K562 (cell line): ENCODE measurements around the gene SORCS1. TPM values are rescaled to one million over a fixed set of nuclear protein-coding genes. Genes with fewer than 3 reads are reported as not detected.
A peak's percentile ranks its signal among the peaks of the same experiment; 100 is the strongest.

Source experiments
- ATF7 ChIP-seq: fragments of 450-650 bp; IDR thresholded peaks from 2 replicates; pipeline ENCODE4 v1.7.1; 2014; ENCODE audit warnings: mild to moderate bottlenecking, moderate library complexity
- CBX3 ChIP-seq, 2 experiments: IDR thresholded peaks; 1 replicate in 1 of 2; 2 replicates in 1 of 2; pipeline ENCODE4 v1.6.1; 2012; ENCODE audit warnings: inconsistent platforms in 2 of 2, low read length in 2 of 2, borderline replicate concordance in 1 of 2, control low read depth in 1 of 2
- CLOCK ChIP-seq: fragments of 250-450 bp; sonication (Bioruptor Pico); IDR thresholded peaks from 2 replicates; pipeline ENCODE4 v1.4.0; 2020; ENCODE audit warnings: mild to moderate bottlenecking, moderate library complexity, borderline replicate concordance
- FOS ChIP-seq: IDR thresholded peaks from 3 replicates; pipeline ENCODE4 v1.6.1; 2011; ENCODE audit not compliant: insufficient read length; ENCODE audit errors: extremely low read depth
- HMG20A ChIP-seq: fragments of 450-650 bp; formaldehyde crosslinking; conservative IDR thresholded peaks from 2 replicates; pipeline ENCODE4 v1.4.0; 2020; ENCODE audit warnings: mild to moderate bottlenecking, mixed read lengths
- ILF3 ChIP-seq: fragments of 450-650 bp; IDR thresholded peaks from 2 replicates; pipeline ENCODE4 v1.6.1; 2018; ENCODE audit warnings: antibody characterized with exemption, mild to moderate bottlenecking, moderate library complexity, borderline replicate concordance
- KAT7 ChIP-seq: sonication (generic); formaldehyde crosslinking; IDR thresholded peaks from 2 replicates; pipeline ENCODE4 v1.8.0; 2022; ENCODE audit warnings: missing genetic modification reagents, mild to moderate bottlenecking, borderline replicate concordance
- MAX ChIP-seq: sonication (generic); formaldehyde crosslinking; IDR thresholded peaks from 2 replicates; pipeline ENCODE4 v1.9.0; 2022; ENCODE audit warnings: mild to moderate bottlenecking, missing genetic modification reagents
- MIER1 ChIP-seq: fragments of 450-650 bp; IDR thresholded peaks from 2 replicates; pipeline ENCODE4 v1.6.1; 2016; ENCODE audit warnings: antibody characterized with exemption, mild to moderate bottlenecking, low read depth
- NR2F6 ChIP-seq: fragments of 450-650 bp; formaldehyde crosslinking; IDR thresholded peaks from 2 replicates; pipeline ENCODE4 v1.4.0; 2020; ENCODE audit warnings: mild to moderate bottlenecking
- NRF1 ChIP-seq, 2 experiments: fragments of 450-650 bp; IDR thresholded peaks in 1 of 2; conservative IDR thresholded peaks in 1 of 2; 2 replicates each; pipeline ENCODE4 v1.6.1; 2014; ENCODE audit warnings: mild to moderate bottlenecking in 2 of 2
- POLR2AphosphoS5 ChIP-seq: IDR thresholded peaks from 2 replicates; pipeline ENCODE4 v1.6.1; 2011; ENCODE audit warnings: mild to moderate bottlenecking, low read depth, low read length, moderate library complexity; ENCODE audit not compliant: control insufficient read depth, insufficient read depth
- RBM17 ChIP-seq: fragments of 200-400 bp; formaldehyde crosslinking; IDR thresholded peaks from 2 replicates; pipeline ENCODE4 v1.6.1; 2017; ENCODE audit warnings: low read depth, mild to moderate bottlenecking, low read length, borderline replicate concordance
- RBM39 ChIP-seq: fragments of 200-400 bp; formaldehyde crosslinking; optimal IDR thresholded peaks from 2 replicates; pipeline ENCODE3; 2018; ENCODE audit warnings: low read depth, low read length
- SMARCA4 ChIP-seq: fragments of 450-650 bp; IDR thresholded peaks from 2 replicates; pipeline ENCODE4 v1.6.1; 2016
- TEAD1 ChIP-seq, 2 experiments: fragments of 450-650 bp in 1 of 2; sonication (generic) in 1 of 2; formaldehyde crosslinking; IDR thresholded peaks; 2 replicates each; pipeline versions ENCODE4 v1.4.0 to v1.8.0; 2020 to 2022; ENCODE audit warnings: mild to moderate bottlenecking in 2 of 2, missing genetic modification reagents in 1 of 2
- ZNF224 ChIP-seq: sonication (generic); formaldehyde crosslinking; IDR thresholded peaks from 2 replicates; pipeline ENCODE4 v1.8.0; 2022; ENCODE audit warnings: mild to moderate bottlenecking, missing genetic modification reagents
- ZNF277 ChIP-seq: fragments of 250-450 bp; sonication (Bioruptor Pico); IDR thresholded peaks from 2 replicates; pipeline ENCODE4 v1.8.0; 2022; ENCODE audit warnings: inconsistent platforms, mild to moderate bottlenecking, moderate library complexity, borderline replicate concordance
- ZNF518B ChIP-seq: fragments of 250-450 bp; sonication (Bioruptor Pico); IDR thresholded peaks from 2 replicates; pipeline ENCODE4 v1.5.0; 2021; ENCODE audit warnings: mild to moderate bottlenecking, moderate library complexity
- ZNF696 ChIP-seq: fragments of 250-450 bp; sonication (Bioruptor Pico); conservative IDR thresholded peaks from 2 replicates; pipeline ENCODE4 v1.4.0; 2020; ENCODE audit warnings: mild to moderate bottlenecking, moderate library complexity
- ZNF785 ChIP-seq: fragments of 250-450 bp; sonication (Bioruptor Pico); IDR thresholded peaks from 2 replicates; pipeline ENCODE4 v1.4.0; 2020; ENCODE audit warnings: mild to moderate bottlenecking
- polyA plus RNA-seq, 8 experiments: library from polyadenylated mRNA; depleted of rRNA in 4 of 8; stranded (reverse) in 5 of 8; unstranded in 3 of 8; fragments of >200 nt; fragmentation: Nextera tagmentation in 2 of 8; fragmentation: Illumina TruSeq in 1 of 8; extraction: Ambion mirVana in 2 of 8; extraction: Trizol in 1 of 8; gene quantifications; 2 replicates each; pipeline versions ENCODE4 v1.2.1 to v1.2.3, GENCODE V29; 2011 to 2014; ENCODE audit warnings: inconsistent platforms in 1 of 8, missing spikeins in 1 of 8
- total RNA-seq, 7 experiments: library from RNA; depleted of rRNA in 6 of 7; stranded (reverse); fragments of >200 nt in 6 of 7; fragmentation: Illumina TruSeq in 2 of 7; extraction: Trizol in 2 of 7; gene quantifications; 2 replicates each; pipeline versions ENCODE4 v1.2.1 to v1.2.3, GENCODE V29; 2011 to 2021; ENCODE audit warnings: low replicate concordance in 1 of 7

Gene SORCS1
- total and polyA plus RNA-seq, 9 of the 15 experiments (the other 6 are each of a cell fraction or from before 2014, with no cell fraction given), result 1.5 to 3.9 (median 2.7) TPM

GRCh38 chr10:106996510-106996909 lies 168.0 kb downstream of the SORCS1 start (continued):
- TF ChIP-seq ZNF277 (CRISPR knock-in tag), result no peak
- TF ChIP-seq ZNF785 (CRISPR knock-in tag), result no peak
- no peak for TF ChIP-seq HMG20A (CRISPR knock-in tag)
- no peak for TF ChIP-seq FOS
- no peak for TF ChIP-seq NRF1 (conservative IDR thresholded peaks at IDR 0.05 in 1 of 2, IDR thresholded peaks at IDR 0.05 in 1 of 2)
- TF ChIP-seq ZNF696 (CRISPR knock-in tag), result no peak
- TF ChIP-seq NR2F6 (CRISPR knock-in tag), result no peak
- TF ChIP-seq TEAD1 (CRISPR knock-in tag; IDR thresholded peaks at IDR 0.05), result no peak
- TF ChIP-seq POLR2AphosphoS5, result peak; percentile 54; the same call in 1 of the 2 replicates
- no peak for TF ChIP-seq MIER1
- TF ChIP-seq ZNF518B, result no peak
- no peak for TF ChIP-seq ATF7
- TF ChIP-seq RBM39, result no peak
- TF ChIP-seq ILF3, result no peak
- no peak for TF ChIP-seq MAX
- no peak for TF ChIP-seq CBX3 (IDR thresholded peaks at IDR 0.05; ENCODE audit: borderline replicate concordance in 1 of 2, low read length in 2 of 2)
- TF ChIP-seq CLOCK (CRISPR knock-in tag), result no peak
- no peak for TF ChIP-seq ZNF224 (CRISPR knock-in tag)
- TF ChIP-seq SMARCA4, result peak; percentile 53
- no peak for TF ChIP-seq KAT7 (CRISPR knock-in tag)
- TF ChIP-seq RBM17, result no peak
